ENCODE measurements around the gene MYOM3.

The MYOM3 gene

GRCh38 chr1:24125456-24125855 is 13.5 kb upstream of the MYOM3 start:
- Histone ChIP-seq H3K4me2 (ENCODE audit: low read length) (no peak overlapping the region), H2AFZ (ENCODE audit: low read depth, low read length) (no peak overlapping the region)
- TF ChIP-seq CTCF (IDR thresholded peaks at IDR 0.05; ENCODE audit: low read depth, low read length) (no peak), EZH2phosphoT487 (IDR thresholded peaks at IDR 0.05; ENCODE audit: low read depth) (no peak)

GRCh38 chr1:24124980-24125379 is 13.0 kb upstream of the MYOM3 start:
- Histone ChIP-seq H3K9ac (ENCODE audit: low read length) (no peak overlapping the region), H3K4me3 (ENCODE audit: low read length) (no peak overlapping the region)
- no peak for TF ChIP-seq EZH2phosphoT487 (IDR thresholded peaks at IDR 0.05; ENCODE audit: low read depth)
- TF ChIP-seq CTCF (IDR thresholded peaks at IDR 0.05; ENCODE audit: low read depth, low read length) = no peak

More at GRCh38 chr1:24125456-24125855, 13.5 kb upstream of the MYOM3 start:
- no peaks in the 10 kb centered on the region for H3K9me3 ChIP-seq (ENCODE audit: insufficient read depth, low read length)
- H3K79me2 ChIP-seq (ENCODE audit: low read length) = no peaks in the 10 kb centered on the region
- H3K4me3 ChIP-seq (ENCODE audit: low read length) = no peak overlapping the region
- no peak overlapping the region for H3K9ac ChIP-seq (ENCODE audit: low read length)
- no peaks in the 10 kb centered on the region for H3K4me1 ChIP-seq (ENCODE audit: low read length)
- H3K36me3 ChIP-seq (replicated peaks; ENCODE audit: low read depth, low read length) = no peaks in the 10 kb centered on the region
- H3K27me3 ChIP-seq (ENCODE audit: low read depth, low read length) = no peaks in the 10 kb centered on the region
- no peak overlapping the region for H3K27ac ChIP-seq (ENCODE audit: low read length)
- no peaks in the 10 kb centered on the region for H4K20me1 ChIP-seq (ENCODE audit: insufficient read depth, low read length)

GRCh38 chr1:24123611-24124010 is 11.7 kb upstream of the MYOM3 start:
- Histone ChIP-seq H2AFZ (ENCODE audit: low read depth, low read length) (no peak overlapping the region), H3K36me3 (replicated peaks; ENCODE audit: low read depth, low read length) (no peaks in the 10 kb centered on the region), H3K27ac (ENCODE audit: low read length) (no peak overlapping the region), H3K4me3 (ENCODE audit: low read length) (no peak overlapping the region), H4K20me1 (ENCODE audit: insufficient read depth, low read length) (no peaks in the 10 kb centered on the region), H3K27me3 (ENCODE audit: low read depth, low read length) (no peaks in the 10 kb centered on the region), H3K79me2 (ENCODE audit: low read length) (no peaks in the 10 kb centered on the region), H3K4me2 (ENCODE audit: low read length) (no peak overlapping the region), H3K9me3 (ENCODE audit: insufficient read depth, low read length) (no peaks in the 10 kb centered on the region), H3K9ac (ENCODE audit: low read length) (no peak overlapping the region), H3K4me1 (ENCODE audit: low read length) (no peaks in the 10 kb centered on the region)
- TF ChIP-seq EZH2phosphoT487 (IDR thresholded peaks at IDR 0.05; ENCODE audit: low read depth) (no peak), CTCF (IDR thresholded peaks at IDR 0.05; ENCODE audit: low read depth, low read length) (no peak)

More at GRCh38 chr1:24124980-24125379, 13.0 kb upstream of the MYOM3 start:
- Histone ChIP-seq H3K4me2 (ENCODE audit: low read length) (no peak overlapping the region), H3K36me3 (replicated peaks; ENCODE audit: low read depth, low read length) (no peaks in the 10 kb centered on the region), H4K20me1 (ENCODE audit: insufficient read depth, low read length) (no peaks in the 10 kb centered on the region), H3K4me1 (ENCODE audit: low read length) (no peaks in the 10 kb centered on the region), H2AFZ (ENCODE audit: low read depth, low read length) (no peak overlapping the region), H3K27me3 (ENCODE audit: low read depth, low read length) (no peaks in the 10 kb centered on the region), H3K9me3 (ENCODE audit: insufficient read depth, low read length) (no peaks in the 10 kb centered on the region), H3K27ac (ENCODE audit: low read length) (no peak overlapping the region), H3K79me2 (ENCODE audit: low read length) (no peaks in the 10 kb centered on the region)

GRCh38 chr1:24122776-24123175 is 10.8 kb upstream of the MYOM3 start:
- Histone ChIP-seq H3K4me1 (ENCODE audit: low read length) (no peaks in the 10 kb centered on the region), H3K9me3 (ENCODE audit: insufficient read depth, low read length) (no peaks in the 10 kb centered on the region), H3K36me3 (replicated peaks; ENCODE audit: low read depth, low read length) (no peaks in the 10 kb centered on the region), H4K20me1 (ENCODE audit: insufficient read depth, low read length) (no peaks in the 10 kb centered on the region), H3K4me3 (ENCODE audit: low read length) (no peak overlapping the region), H3K9ac (ENCODE audit: low read length) (no peak overlapping the region), H3K4me2 (ENCODE audit: low read length) (no peak overlapping the region), H3K27me3 (ENCODE audit: low read depth, low read length) (no peaks in the 10 kb centered on the region), H3K27ac (ENCODE audit: low read length) (no peak overlapping the region), H2AFZ (ENCODE audit: low read depth, low read length) (no peak overlapping the region), H3K79me2 (ENCODE audit: low read length) (no peaks in the 10 kb centered on the region)
- TF ChIP-seq EZH2phosphoT487 (IDR thresholded peaks at IDR 0.05; ENCODE audit: low read depth) (no peak), CTCF (IDR thresholded peaks at IDR 0.05; ENCODE audit: low read depth, low read length) (no peak)
